ENCODE results near the gene GGCT.
"Not testable (repeated sequence)": the region's sequence is repeated elsewhere in the genome, so short reads cannot be mapped to it uniquely, and the experiment has no call there.

Gene GGCT

GRCh38 chr7:30514776-30515175, 10.1 kb upstream of the GGCT start:
- DNase-seq = no peak

- no peak for DNase-seq
These were observed 9.5 kb upstream of the GGCT start for GRCh38 chr7:30514177-30514576.

GRCh38 chr7:30513762-30514161, 9.1 kb upstream of the GGCT start:
- no peak for DNase-seq

GRCh38 chr7:30511973-30512662, 7.5 kb upstream of the GGCT start:
- DNase-seq = no peak

- DNase-seq = no peak
These were observed 6.9 kb upstream of the GGCT start for GRCh38 chr7:30511494-30511893.

GRCh38 chr7:30510124-30511075, 5.8 kb upstream of the GGCT start:
- peak; percentile 21 to 39 for DNase-seq

- not testable (repeated sequence) for DNase-seq
These were observed 4.7 kb upstream of the GGCT start for GRCh38 chr7:30509171-30509857.

- not testable (repeated sequence) for DNase-seq
These were observed 2.8 kb upstream of the GGCT start for GRCh38 chr7:30507346-30507900.

GRCh38 chr7:30505174-30505697, 607 bp upstream of the GGCT start:
- DNase-seq = no peak

GRCh38 chr7:30503274-30504212, 1.1 kb downstream of the GGCT start:
- no peak for DNase-seq

GRCh38 chr7:30502470-30503251, 2.0 kb downstream of the GGCT start:
- DNase-seq = no peak

GRCh38 chr7:30501264-30501663, 3.4 kb downstream of the GGCT start:
- no peak for DNase-seq

GRCh38 chr7:30493228-30493627, 11.4 kb downstream of the GGCT start:
- DNase-seq = no peak

GRCh38 chr7:30491417-30491816, 13.2 kb downstream of the GGCT start:
- no peak for DNase-seq

- no peak for DNase-seq
These were observed 17.3 kb downstream of the GGCT start for GRCh38 chr7:30487371-30487770.

- no peak for DNase-seq
These were observed 19.0 kb downstream of the GGCT start for GRCh38 chr7:30485667-30486066.

- not testable (repeated sequence) for DNase-seq
These were observed 23.2 kb downstream of the GGCT start for GRCh38 chr7:30481416-30481815.

- peak in 1 of 2 experiments; percentile 22 for DNase-seq
These were observed 25.2 kb downstream of the GGCT start for GRCh38 chr7:30479202-30480120.

GRCh38 chr7:30478349-30479201, 26.1 kb downstream of the GGCT start, which contains the start of gene NOD1:
NOD1 (minus strand) TSS chr7:30478784; CDS start chr7:30456921, 21,863 bp downstream.
- peak; percentile 73 to 77 for DNase-seq

All from activated CD4-positive, alpha-beta T cell treated with anti-CD3 and anti-CD28 coated beads, Interleukin-2, amount 50 U/mL, for 48 hours (primary cell).